Ascending aorta (tissue), 2 donors: ENCODE data around the gene TMTC2. TPM values are rescaled to one million over a fixed set of nuclear protein-coding genes. Genes with fewer than 3 reads are reported as not detected.

Experiments
- DNase-seq, 2 donors: peaks; one replicate each; pipeline ENCODE4 v3.0.0-alpha.2; 2019; ENCODE audit warnings: low spot score in 2 of 2
- H3K27ac ChIP-seq, 2 donors: fragments of 200-600 bp; sonication (generic); one replicate each; pipeline ENCODE4 v1.5.1; 2016 to 2017; ENCODE audit warnings: mild to moderate bottlenecking in 1 of 2
- H3K27me3 ChIP-seq: fragments of 200-600 bp; sonication (generic); one replicate; pipeline ENCODE4 v1.5.1; 2017
- H3K36me3 ChIP-seq, 2 donors: fragments of 200-600 bp; sonication (generic); one replicate each; pipeline ENCODE4 v1.5.1; 2016
- H3K4me1 ChIP-seq, 2 donors: fragments of 200-600 bp; sonication (generic); one replicate each; pipeline ENCODE4 v1.5.1; 2016 to 2017; ENCODE audit warnings: mild to moderate bottlenecking in 1 of 2
- H3K4me3 ChIP-seq, 2 donors: fragments of 200-600 bp; sonication (generic); one replicate each; pipeline ENCODE4 v1.5.1; 2016 to 2017; ENCODE audit warnings: mild to moderate bottlenecking in 1 of 2
- H3K9me3 ChIP-seq, 2 donors: fragments of 200-600 bp; sonication (generic); one replicate each; pipeline ENCODE4 v1.5.1; 2016
- intact Hi-C: fragments of 100-400 bp; cut with DNase I; formaldehyde crosslinking; loops from one replicate; pipeline ENCODE4 v1.15.1; 2023
- total RNA-seq: library from RNA; depleted of rRNA; stranded (reverse); fragments of >200 nt; gene quantifications from one replicate; pipeline ENCODE4 v1.1.0, GENCODE V29; 2016
- TF ChIP-seq, protein P1 (sequence below), 3 experiments: fragments of 200-600 bp in 2 of 3; fragments of 450-650 bp in 1 of 3; sonication (generic) in 2 of 3; IDR thresholded peaks; one replicate each; pipeline ENCODE4 v1.5.1; 2016 to 2019; ENCODE audit warnings: antibody characterized with exemption in 3 of 3, mild to moderate bottlenecking in 1 of 3, moderate library complexity in 1 of 3

Gene TMTC2
- total RNA-seq, 1 donor from 2014 or later, result 6.8 TPM

DNA sequence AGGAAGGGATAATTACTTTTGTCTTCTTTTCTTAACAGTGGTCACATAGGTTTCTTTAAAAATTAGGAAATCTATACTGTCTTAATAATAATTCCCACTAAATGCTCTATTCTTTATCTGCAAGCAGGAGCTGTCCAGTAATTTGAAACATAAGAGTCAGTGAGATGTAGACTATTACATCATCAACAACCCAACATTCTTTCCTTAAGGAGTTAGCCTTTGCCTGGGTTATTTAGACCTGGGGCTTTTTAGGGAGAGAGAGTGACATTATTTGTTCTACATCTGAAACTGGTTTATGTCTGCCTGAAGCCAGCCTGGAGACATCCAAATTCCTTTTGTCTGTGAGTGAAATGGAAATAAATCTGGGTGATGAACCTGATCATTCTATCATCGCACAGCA lies 294.4 kb downstream of the TMTC2 start:
- no peaks in the 10 kb centered on the region for H3K36me3 ChIP-seq
- H3K4me3 ChIP-seq, result no peak overlapping the region
- intact Hi-C loops, result no loop called here
- TF ChIP-seq, protein P1, sequence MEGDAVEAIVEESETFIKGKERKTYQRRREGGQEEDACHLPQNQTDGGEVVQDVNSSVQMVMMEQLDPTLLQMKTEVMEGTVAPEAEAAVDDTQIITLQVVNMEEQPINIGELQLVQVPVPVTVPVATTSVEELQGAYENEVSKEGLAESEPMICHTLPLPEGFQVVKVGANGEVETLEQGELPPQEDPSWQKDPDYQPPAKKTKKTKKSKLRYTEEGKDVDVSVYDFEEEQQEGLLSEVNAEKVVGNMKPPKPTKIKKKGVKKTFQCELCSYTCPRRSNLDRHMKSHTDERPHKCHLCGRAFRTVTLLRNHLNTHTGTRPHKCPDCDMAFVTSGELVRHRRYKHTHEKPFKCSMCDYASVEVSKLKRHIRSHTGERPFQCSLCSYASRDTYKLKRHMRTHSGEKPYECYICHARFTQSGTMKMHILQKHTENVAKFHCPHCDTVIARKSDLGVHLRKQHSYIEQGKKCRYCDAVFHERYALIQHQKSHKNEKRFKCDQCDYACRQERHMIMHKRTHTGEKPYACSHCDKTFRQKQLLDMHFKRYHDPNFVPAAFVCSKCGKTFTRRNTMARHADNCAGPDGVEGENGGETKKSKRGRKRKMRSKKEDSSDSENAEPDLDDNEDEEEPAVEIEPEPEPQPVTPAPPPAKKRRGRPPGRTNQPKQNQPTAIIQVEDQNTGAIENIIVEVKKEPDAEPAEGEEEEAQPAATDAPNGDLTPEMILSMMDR (IDR thresholded peaks at IDR 0.05), result no peak
- H3K9me3 ChIP-seq, result no peaks in the 10 kb centered on the region
- no peak for DNase-seq
- no peaks in the 10 kb centered on the region for H3K4me1 ChIP-seq
- H3K27me3 ChIP-seq, result no peaks in the 10 kb centered on the region
- no peak overlapping the region for H3K27ac ChIP-seq

DNA sequence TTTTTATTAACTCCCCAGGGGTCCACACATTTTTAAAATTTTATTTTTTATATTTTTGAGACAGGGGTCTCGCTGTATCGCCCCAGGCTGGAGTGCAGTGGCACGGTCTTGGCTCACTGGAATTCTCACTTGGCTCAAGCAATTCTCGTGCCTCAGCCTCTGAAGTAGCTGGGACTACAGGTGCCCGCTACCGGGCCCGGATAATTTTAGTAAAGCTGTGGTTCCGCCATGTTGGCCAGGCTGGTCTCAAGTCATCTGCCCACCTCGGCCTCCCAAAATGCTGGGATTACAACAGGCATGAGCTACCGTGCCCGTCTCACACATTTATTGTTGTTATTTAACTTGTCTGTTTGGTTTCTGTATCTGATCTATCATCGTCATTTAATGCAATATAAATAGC lies 307.4 kb downstream of the TMTC2 start:
- Histone ChIP-seq H3K27me3 (no peaks in the 10 kb centered on the region), H3K27ac (no peak overlapping the region), H3K36me3 (no peaks in the 10 kb centered on the region), H3K4me3 (no peak overlapping the region), H3K4me1 (no peaks in the 10 kb centered on the region), H3K9me3 (no peaks in the 10 kb centered on the region)
- intact Hi-C loops, result no loop called here
- TF ChIP-seq, protein P1 (IDR thresholded peaks at IDR 0.05), result no peak
- no peak for DNase-seq

DNA sequence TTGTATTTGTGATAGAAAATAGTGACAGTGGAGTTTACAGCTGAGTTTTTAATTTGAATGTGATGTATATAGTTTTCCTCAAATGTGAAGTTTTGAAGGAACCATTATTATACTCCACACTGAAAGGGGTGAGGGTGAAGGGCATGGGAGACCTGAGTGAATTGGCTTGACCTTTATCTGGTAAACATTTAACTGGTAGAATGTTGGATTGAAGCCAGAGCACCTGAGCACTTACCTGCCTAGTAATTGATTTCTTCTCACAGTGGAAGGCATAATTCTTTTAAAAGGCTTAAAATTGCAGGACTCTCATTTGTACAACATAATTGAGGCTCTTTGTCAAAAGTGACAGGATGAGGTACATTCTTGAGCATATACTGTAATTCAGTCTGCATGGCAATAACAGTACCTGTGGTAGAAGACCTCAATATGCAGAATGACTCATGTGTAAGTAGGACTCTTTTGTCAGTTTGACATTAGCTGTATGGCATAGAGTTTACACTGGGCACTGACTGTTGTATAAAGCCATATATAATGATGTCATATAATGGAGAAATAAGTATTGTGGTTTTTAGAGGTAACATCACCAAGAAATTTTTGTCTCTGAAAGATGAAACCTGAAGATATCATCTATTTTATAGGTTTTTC lies 309.6 kb downstream of the TMTC2 start:
- TF ChIP-seq, protein P1 (IDR thresholded peaks at IDR 0.05), result no peak

DNA sequence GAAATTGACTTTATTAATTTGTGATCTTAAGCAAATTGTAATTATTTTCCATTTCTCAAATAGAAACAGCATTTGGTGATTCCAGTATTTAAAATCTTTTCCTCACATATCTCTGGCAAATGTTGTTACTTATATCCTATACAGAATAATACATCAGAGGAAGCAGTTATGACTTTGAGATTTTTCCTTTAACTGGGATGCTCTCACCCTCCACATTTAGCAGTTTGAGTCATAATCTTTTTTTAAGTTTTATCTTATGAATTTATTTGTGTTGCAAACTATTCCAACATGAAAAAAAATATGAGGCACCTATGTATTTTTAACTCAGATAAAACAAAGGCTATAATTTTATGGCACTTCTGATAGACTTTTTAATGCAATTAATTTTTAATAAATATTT lies 311.8 kb downstream of the TMTC2 start:
- Histone ChIP-seq H3K27me3 (no peaks in the 10 kb centered on the region), H3K36me3 (no peaks in the 10 kb centered on the region), H3K4me1 (no peaks in the 10 kb centered on the region), H3K9me3 (no peaks in the 10 kb centered on the region), H3K4me3 (no peak overlapping the region), H3K27ac (no peak overlapping the region)
- no peak for DNase-seq
- TF ChIP-seq, protein P1 (IDR thresholded peaks at IDR 0.05), result no peak
- intact Hi-C loops, result no loop called here

More for the DNA sequence above, 309.6 kb downstream of the TMTC2 start:
- Histone ChIP-seq H3K9me3 (no peaks in the 10 kb centered on the region), H3K27me3 (no peaks in the 10 kb centered on the region), H3K4me1 (no peaks in the 10 kb centered on the region), H3K4me3 (no peak overlapping the region), H3K36me3 (no peaks in the 10 kb centered on the region), H3K27ac (no peak overlapping the region)
- no peak for DNase-seq
- intact Hi-C loops, result no loop called here

DNA sequence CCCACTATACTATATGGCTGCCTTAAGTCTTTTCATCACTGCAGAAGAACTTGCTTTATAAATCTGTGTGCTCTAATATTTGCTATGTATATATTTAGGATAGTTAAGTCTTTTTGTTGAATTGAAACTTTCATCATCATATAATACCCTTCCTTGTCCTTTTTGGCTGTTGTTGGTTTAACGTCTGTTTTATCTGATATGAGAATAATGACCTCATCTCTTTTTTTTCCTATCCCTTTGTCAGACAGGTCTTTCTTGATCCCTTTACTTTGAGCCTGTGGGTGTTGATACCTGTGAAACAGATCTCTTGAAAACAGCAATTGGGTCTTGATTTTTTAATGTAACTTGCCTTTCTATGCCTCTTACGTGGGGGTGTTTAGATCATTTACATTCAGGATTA lies 316.3 kb downstream of the TMTC2 start:
- intact Hi-C loops, result no loop called here
- no peaks in the 10 kb centered on the region for H3K9me3 ChIP-seq
- no peak overlapping the region for H3K27ac ChIP-seq
- H3K4me3 ChIP-seq, result no peak overlapping the region
- H3K36me3 ChIP-seq, result no peaks in the 10 kb centered on the region
- H3K4me1 ChIP-seq, result no peaks in the 10 kb centered on the region
- TF ChIP-seq, protein P1 (IDR thresholded peaks at IDR 0.05), result no peak
- DNase-seq, result no peak
- no peaks in the 10 kb centered on the region for H3K27me3 ChIP-seq
